D721Med (cell line): ENCODE results near the gene ZMIZ1.

Experiments
- DNase-seq: peaks from one replicate; pipeline ENCODE4 v3.0.0; 2011; ENCODE audit warnings: low spot score; ENCODE audit not compliant: insufficient read length
- FAIRE-seq: peaks from 2 replicates; lab custom pipeline; 2011; peaks lifted over from hg19 to GRCh38; lab: Jason Lieb, UNC
- CTCF ChIP-seq: IDR thresholded peaks from 2 replicates; pipeline ENCODE4 v1.5.1; 2012; ENCODE audit warnings: mild to moderate bottlenecking, control low read depth; ENCODE audit not compliant: insufficient read depth; ENCODE audit errors: missing control alignments

ZMIZ1 gene

GRCh38 chr10:79210672-79211071, 141.9 kb downstream of the ZMIZ1 start:
- no peak for DNase-seq
- no peak for TF ChIP-seq CTCF
- FAIRE-seq, result no peak

- no peak for FAIRE-seq
- DNase-seq, result no peak
- TF ChIP-seq CTCF, result no peak
Observed at GRCh38 chr10:79211616-79212015, 142.8 kb downstream of the ZMIZ1 start.

- FAIRE-seq (no peak), DNase-seq (no peak)
- no peak for TF ChIP-seq CTCF
Observed at GRCh38 chr10:79215531-79215930, 146.8 kb downstream of the ZMIZ1 start.

GRCh38 chr10:79219322-79219957, 150.7 kb downstream of the ZMIZ1 start:
- FAIRE-seq (no peak), DNase-seq (no peak)
- no peak for TF ChIP-seq CTCF

- FAIRE-seq (no peak), DNase-seq (no peak)
- no peak for TF ChIP-seq CTCF
Observed at GRCh38 chr10:79220307-79220706, 151.5 kb downstream of the ZMIZ1 start.

GRCh38 chr10:79221110-79222051, 152.6 kb downstream of the ZMIZ1 start:
- TF ChIP-seq CTCF, result no peak
- DNase-seq (no peak), FAIRE-seq (no peak)

GRCh38 chr10:79222186-79222585, 153.4 kb downstream of the ZMIZ1 start:
- no peak for TF ChIP-seq CTCF
- FAIRE-seq (no peak), DNase-seq (no peak)
